Lung (tissue), 12 donors: ENCODE data around the gene SYNPR. TPM values are rescaled to one million over a fixed set of nuclear protein-coding genes. Genes with fewer than 3 reads are reported as not detected.
"Not testable (repeated sequence)": the region's sequence is repeated elsewhere in the genome, so short reads cannot be mapped to it uniquely, and the experiment has no call there.

ENCODE experiments used
- ATAC-seq: fragments of 200-7000 bp; cut with Tn5 transposase; one replicate; pipeline ENCODE4 v1.9.1; 2020; ENCODE audit warnings: moderate number of reproducible peaks; ENCODE audit not compliant: insufficient read depth, low FRiP score
- DNase-seq, 3 donors: peaks; one replicate each; pipeline ENCODE4 v3.0.0-alpha.2; 2013 to 2017
- H3K27ac ChIP-seq, 2 donors: one replicate each; pipeline ENCODE4 v1.5.1; 2013; ENCODE audit warnings: mild to moderate bottlenecking in 2 of 2, moderate library complexity in 2 of 2, control low read depth in 1 of 2, inconsistent platforms in 1 of 2, low read depth in 1 of 2, low read length in 1 of 2
- H3K27me3 ChIP-seq, 3 donors: one replicate each; pipeline ENCODE4 v1.5.1; 2013; ENCODE audit warnings: low read length in 2 of 3; ENCODE audit not compliant: control insufficient read depth in 3 of 3, insufficient read depth in 3 of 3
- H3K36me3 ChIP-seq, 4 donors: one replicate each; pipeline ENCODE4 v1.5.1; 2013; ENCODE audit warnings: low read length in 4 of 4, mild to moderate bottlenecking in 1 of 4, moderate library complexity in 1 of 4; ENCODE audit not compliant: control insufficient read depth in 4 of 4, insufficient read depth in 4 of 4
- H3K4me1 ChIP-seq, 5 donors: one replicate each; pipeline ENCODE4 v1.5.1; 2013; ENCODE audit warnings: low read length in 5 of 5, mild to moderate bottlenecking in 2 of 5, moderate library complexity in 1 of 5; ENCODE audit not compliant: control insufficient read depth in 5 of 5, insufficient read depth in 5 of 5
- H3K4me3 ChIP-seq: one replicate; pipeline ENCODE4 v1.5.1; 2013; ENCODE audit warnings: mild to moderate bottlenecking, control low read depth, moderate library complexity
- H3K9ac ChIP-seq, 2 donors: one replicate each; pipeline ENCODE4 v1.5.1; 2013; ENCODE audit warnings: low read length in 2 of 2, control low read depth in 1 of 2; ENCODE audit not compliant: insufficient read depth in 1 of 2
- H3K9me3 ChIP-seq, 4 donors: one replicate each; pipeline ENCODE4 v1.5.1; 2013; ENCODE audit warnings: low read length in 3 of 4, mild to moderate bottlenecking in 1 of 4, moderate library complexity in 1 of 4; ENCODE audit not compliant: control insufficient read depth in 4 of 4, insufficient read depth in 3 of 4
- CTCF ChIP-seq: IDR thresholded peaks from 2 replicates; pipeline ENCODE4 v1.5.1; 2012; ENCODE audit warnings: mild to moderate bottlenecking; ENCODE audit errors: control extremely low read depth, extremely low read depth
- WGBS, 2 donors: extraction: QIAGEN DNeasy Blood & Tissue Kit; methylation state at CpG; one replicate each; pipeline ENCODE4 v1.1.7; 2013; 5-methylcytosine and 5-hydroxymethylcytosine counted together
- polyA plus RNA-seq, 2 donors: library from polyadenylated mRNA; stranded (reverse); fragments of 200-250 nt; gene quantifications; one replicate each; pipeline ENCODE4 v1.2.1, GENCODE V29; 2013
- total RNA-seq, 2 donors: library from RNA; depleted of rRNA in 1 of 2; stranded (reverse); fragments of >200 nt in 1 of 2; gene quantifications; one replicate each; pipeline ENCODE4 v1.2.1, GENCODE V29; 2014 to 2021
- donor health status: control.
- donor health status: control.
- donor health status: Bipolar disorder and iron deficiency.
- donor health status: healthy.
- donor health status: DM: yes; HTN: yes; CAD: no.

Gene SYNPR
- total and polyA plus RNA-seq, 4 donors = 0.43 TPM; not detected in 3

DNA sequence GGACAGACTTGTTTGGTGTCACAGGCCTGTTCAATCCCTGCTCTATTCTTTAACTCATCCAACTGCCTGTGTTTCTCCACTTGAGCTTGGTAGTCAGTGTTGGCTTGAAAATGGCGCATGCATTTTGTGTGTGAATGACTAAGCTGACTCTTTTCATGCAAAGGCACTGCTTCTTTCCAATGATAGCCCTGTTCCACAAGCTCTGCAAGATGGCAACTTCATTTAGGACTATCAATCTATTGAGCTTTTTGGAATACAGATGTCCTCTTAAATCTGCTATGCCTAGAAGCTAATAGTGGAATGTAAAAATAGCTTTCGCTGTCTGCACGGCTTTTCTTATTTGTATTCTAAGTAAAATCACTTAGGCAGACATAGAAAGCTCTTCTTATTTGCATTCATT, 33.6 kb upstream of the SYNPR start:
- ATAC-seq (no peak), DNase-seq (no peak)
- no peak overlapping the region for H3K4me3 ChIP-seq
- H3K27ac ChIP-seq = no peak overlapping the region
- no peaks in the 10 kb centered on the region for H3K4me1 ChIP-seq
- H3K36me3 ChIP-seq = no peaks in the 10 kb centered on the region
- WGBS, 2 donors = 92 to 95% methylated on average over 3 of the region's 3 CpGs
- peaks cover 0 to 2% (median 0%) of the 10 kb centered on the region in 3 donors for H3K27me3 ChIP-seq
- H3K9ac ChIP-seq = no peak overlapping the region
- H3K9me3 ChIP-seq = no peaks in the 10 kb centered on the region
- no peak for TF ChIP-seq CTCF

GRCh38 chr3:63245726-63246241, 32.3 kb upstream of the SYNPR start:
- Histone ChIP-seq H3K27ac (no peak overlapping the region), H3K4me3 (no peak overlapping the region), H3K27me3 (peaks cover 0 to under 1% (median 0%) of the 10 kb centered on the region in 3 donors), H3K4me1 (no peaks in the 10 kb centered on the region), H3K9me3 (no peaks in the 10 kb centered on the region), H3K36me3 (no peaks in the 10 kb centered on the region), H3K9ac (no peak overlapping the region)
- no peak for TF ChIP-seq CTCF
- ATAC-seq (no peak), DNase-seq (no peak)
- WGBS, 2 donors = 24 to 57% methylated on average over 1 of the region's 1 CpG

DNA sequence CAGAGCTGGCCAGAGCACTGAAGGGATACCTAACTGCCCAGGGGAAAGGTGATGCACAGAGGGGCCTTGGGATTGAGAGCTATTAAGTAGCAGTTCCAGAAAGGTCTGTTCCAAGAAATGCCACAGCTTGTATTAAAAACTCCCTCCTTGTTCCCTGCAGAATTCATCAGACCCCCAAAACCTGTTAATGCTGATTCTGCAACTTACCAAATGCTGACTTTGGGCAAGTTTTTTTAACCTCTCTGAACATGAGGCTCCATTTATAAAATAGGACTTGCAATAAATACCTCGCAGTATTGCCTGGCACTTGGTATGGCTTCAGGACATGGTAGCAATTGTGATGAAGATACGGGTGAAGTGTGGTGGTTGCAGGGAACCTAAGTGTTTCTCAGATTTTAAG, 30.1 kb upstream of the SYNPR start:
- Histone ChIP-seq H3K36me3 (no peaks in the 10 kb centered on the region), H3K4me3 (no peak overlapping the region), H3K9ac (no peak overlapping the region), H3K4me1 (no peaks in the 10 kb centered on the region), H3K27ac (no peak overlapping the region), H3K27me3 (no peaks in the 10 kb centered on the region), H3K9me3 (no peaks in the 10 kb centered on the region)
- no peak for DNase-seq
- TF ChIP-seq CTCF = no peak
- WGBS, 2 donors = 46 to 50% methylated on average over 2 of the region's 2 CpGs
- ATAC-seq = no peak

- Histone ChIP-seq H3K36me3 (no peaks in the 10 kb centered on the region), H3K4me1 (no peaks in the 10 kb centered on the region), H3K27me3 (no peaks in the 10 kb centered on the region), H3K9me3 (no peaks in the 10 kb centered on the region), H3K9ac (no peak overlapping the region), H3K27ac (no peak overlapping the region), H3K4me3 (no peak overlapping the region)
- no peak for DNase-seq
- TF ChIP-seq CTCF = no peak
- WGBS, 2 donors = 53 to 56% methylated on average over 7 of the region's 7 CpGs
- no peak for ATAC-seq
Observed at GRCh38 chr3:63251499-63251898, 26.6 kb upstream of the SYNPR start.

DNA sequence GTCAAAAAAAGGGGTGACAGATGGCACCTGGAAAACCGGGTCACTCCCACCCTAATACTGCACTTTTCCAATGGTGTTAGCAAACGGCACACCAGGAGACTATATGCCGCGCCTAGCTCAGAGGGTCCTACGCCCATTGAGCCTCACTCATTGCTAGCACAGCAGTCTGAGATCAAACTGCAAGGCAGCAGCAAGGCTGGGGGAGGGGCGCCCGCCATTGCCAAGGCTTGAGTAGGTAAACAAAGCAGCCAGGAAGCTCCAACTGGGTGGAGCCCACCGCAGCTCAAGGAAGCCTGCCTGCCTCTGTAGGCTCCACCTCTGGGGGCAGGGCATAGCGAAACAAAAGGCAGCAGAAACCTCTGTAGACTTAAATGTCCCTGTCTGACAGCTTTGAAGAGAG, 22.3 kb upstream of the SYNPR start:
- not testable (repeated sequence) for H3K9ac ChIP-seq, H3K27me3 ChIP-seq, ATAC-seq, H3K27ac ChIP-seq, H3K4me3 ChIP-seq, DNase-seq, H3K4me1 ChIP-seq, H3K9me3 ChIP-seq, H3K36me3 ChIP-seq
- whole genome bisulfite sequencing, 2 donors = 73 to 78% methylated on average over 9 of the region's 9 CpGs
